Endothelial cell of umbilical vein (primary cell): ENCODE data around the gene CUL2. TPM values are rescaled to one million over a fixed set of nuclear protein-coding genes. Genes with fewer than 3 reads are reported as not detected.

ENCODE experiments used
- BruUV-seq: library from RNA; stranded (reverse); fragments of 400-500 nt; replicated peaks from 2 replicates; lab custom pipeline; 2021; lab: Mats Ljungman, UMichigan
- CTCF ChIA-PET: fragments of 300-600, 350-600 bp; sonication (Branson Sonifier 250); formaldehyde crosslinking; loops from one replicate; lab custom pipeline; 2021; ENCODE audit warnings: antibody characterized with exemption, inconsistent platforms; lab: Charles Lee
- POLR2A ChIA-PET: fragments of 300-600, 350-600 bp; sonication (Branson Sonifier 250); formaldehyde crosslinking; loops from one replicate; lab custom pipeline; 2021; ENCODE audit warnings: antibody characterized with exemption, inconsistent platforms; lab: Charles Lee
- DNase-seq: peaks from one replicate; pipeline ENCODE4 v3.0.0-alpha.2; 2011; ENCODE audit warnings: low read depth, low spot score
- FAIRE-seq: peaks from 2 replicates; lab custom pipeline; 2011; peaks lifted over from hg19 to GRCh38; lab: Jason Lieb, UNC
- H2AFZ ChIP-seq: 2 replicates; pipeline ENCODE4 v1.6.0; 2012; ENCODE audit warnings: low read depth, low read length, control low read depth, inconsistent platforms
- H3K27ac ChIP-seq: 2 replicates; pipeline ENCODE4 v1.5.1; 2011; ENCODE audit warnings: low read depth, mild to moderate bottlenecking, control low read depth, low read length, moderate library complexity; ENCODE audit not compliant: insufficient read depth
- H3K27me3 ChIP-seq, 2 experiments: 2 replicates each; pipeline versions ENCODE4 v1.6.0 to v1.6.1; 2011; ENCODE audit warnings: low read length in 2 of 2, mixed read lengths in 1 of 2; ENCODE audit not compliant: control insufficient read depth in 2 of 2, insufficient read depth in 2 of 2
- H3K36me3 ChIP-seq, 2 experiments: 2 replicates in 1 of 2; 3 replicates in 1 of 2; pipeline ENCODE4 v1.5.1; 2011; ENCODE audit warnings: low read length in 2 of 2, mild to moderate bottlenecking in 1 of 2, moderate library complexity in 1 of 2; ENCODE audit not compliant: control insufficient read depth in 2 of 2, insufficient read depth in 2 of 2; ENCODE audit errors: extremely low read depth in 1 of 2
- H3K4me1 ChIP-seq: 3 replicates; pipeline ENCODE4 v1.5.1; 2011; ENCODE audit warnings: mild to moderate bottlenecking, low read length; ENCODE audit not compliant: control insufficient read depth, insufficient read depth; ENCODE audit errors: extremely low read depth
- H3K4me2 ChIP-seq: 2 replicates; pipeline ENCODE4 v1.6.1; 2011; ENCODE audit warnings: low read length, control low read depth, mixed read lengths; ENCODE audit not compliant: insufficient read depth
- H3K4me3 ChIP-seq, 3 experiments: fragments of 200-600 bp in 1 of 3; sonication (generic), shearing (Covaris generic) in 1 of 3; replicated peaks in 1 of 3; 2 replicates each; pipeline ENCODE4 v1.5.1; 2011 to 2016; ENCODE audit warnings: control low read depth in 3 of 3, low read length in 3 of 3, mild to moderate bottlenecking in 2 of 3, inconsistent platforms in 1 of 3, low read depth in 1 of 3, moderate library complexity in 1 of 3; ENCODE audit not compliant: insufficient read depth in 1 of 3
- H3K79me2 ChIP-seq: 2 replicates; pipeline ENCODE4 v1.6.0; 2012; ENCODE audit warnings: low read length, inconsistent platforms; ENCODE audit not compliant: control insufficient read depth, insufficient read depth
- H3K9ac ChIP-seq: replicated peaks from 2 replicates; pipeline ENCODE3; 2011; ENCODE audit warnings: low read length, control low read depth; ENCODE audit not compliant: insufficient read depth; ENCODE audit errors: extremely low read depth
- H3K9me1 ChIP-seq: replicated peaks from 3 replicates; pipeline ENCODE4 v1.6.0; 2011; ENCODE audit warnings: mild to moderate bottlenecking, low read length; ENCODE audit not compliant: control insufficient read depth, insufficient read depth; ENCODE audit errors: extremely low read depth
- H3K9me3 ChIP-seq: replicated peaks from 2 replicates; pipeline ENCODE4 v1.5.1; 2012; ENCODE audit warnings: low read length, inconsistent platforms; ENCODE audit not compliant: control insufficient read depth, insufficient read depth
- H4K20me1 ChIP-seq: replicated peaks from 2 replicates; pipeline ENCODE3; 2011; ENCODE audit warnings: mild to moderate bottlenecking, low read length; ENCODE audit not compliant: control insufficient read depth, insufficient read depth; ENCODE audit errors: extremely low read depth
- CTCF ChIP-seq, 2 donors: IDR thresholded peaks; 1 replicate in 1 of 2; 2 replicates in 1 of 2; pipeline ENCODE4 v1.5.1; 2011; ENCODE audit warnings: low read length in 2 of 2, mild to moderate bottlenecking in 2 of 2, moderate library complexity in 2 of 2, control low read depth in 1 of 2, inconsistent platforms in 1 of 2, low read depth in 1 of 2; ENCODE audit not compliant: insufficient read depth in 1 of 2; ENCODE audit errors: extremely low read depth in 1 of 2
- EZH2 ChIP-seq: IDR thresholded peaks from 2 replicates; pipeline ENCODE4 v1.6.1; 2012; ENCODE audit warnings: borderline replicate concordance, low read depth, mild to moderate bottlenecking, moderate library complexity, low read length, inconsistent platforms; ENCODE audit not compliant: severe bottlenecking
- FOS ChIP-seq: IDR thresholded peaks from 2 replicates; pipeline ENCODE4 v1.6.1; 2011; ENCODE audit warnings: mild to moderate bottlenecking, low read length, moderate library complexity, borderline replicate concordance; ENCODE audit not compliant: insufficient read depth
- GATA2 ChIP-seq: IDR thresholded peaks from 2 replicates; pipeline ENCODE4 v1.7.0; 2011; ENCODE audit warnings: low read depth, mild to moderate bottlenecking, moderate library complexity, mixed read lengths, low read length; ENCODE audit not compliant: insufficient read length, insufficient read depth
- JUN ChIP-seq: IDR thresholded peaks from 2 replicates; pipeline ENCODE4 v1.6.1; 2011; ENCODE audit warnings: borderline replicate concordance, low read depth; ENCODE audit not compliant: insufficient read length, insufficient read depth
- MAX ChIP-seq: IDR thresholded peaks from 2 replicates; pipeline ENCODE4 v1.6.1; 2011; ENCODE audit not compliant: insufficient read depth, insufficient read length
- MYC ChIP-seq: IDR thresholded peaks from one replicate; pipeline ENCODE4 v1.6.1; 2011; ENCODE audit warnings: mild to moderate bottlenecking, low read depth, low read length
- POLR2A ChIP-seq: IDR thresholded peaks from 2 replicates; pipeline ENCODE4 v1.6.1; 2012; ENCODE audit warnings: low read depth, mild to moderate bottlenecking, control low read depth, low read length
- POLR2AphosphoS5 ChIP-seq: IDR thresholded peaks from 2 replicates; pipeline ENCODE4 v1.6.1; 2012; ENCODE audit warnings: low read depth, mild to moderate bottlenecking, control low read depth, low read length, moderate library complexity; ENCODE audit not compliant: insufficient read depth
- dilution Hi-C: fragments of 300-500 bp; cut with MboI; formaldehyde crosslinking; loops from one replicate; pipeline ENCODE4 v1.15.0; 2019; ENCODE audit warnings: low sequenced_read_pairs; ENCODE audit not compliant: extremely low pct_ligation_motif_present
- intact Hi-C: fragments of 100-400 bp; cut with micrococcal nuclease; formaldehyde crosslinking; loops from one replicate; pipeline ENCODE4 v1.10.0; 2022
- polyA plus RNA-seq, 4 experiments: library from polyadenylated mRNA; depleted of rRNA in 3 of 4; stranded (reverse) in 3 of 4; unstranded in 1 of 4; fragments of >200 nt; gene quantifications; 2 replicates each; pipeline versions ENCODE4 v1.2.1 to v1.2.3, GENCODE V29; 2011 to 2012; ENCODE audit warnings: missing spikeins in 1 of 4
- total RNA-seq: library from RNA; stranded (reverse); gene quantifications from 2 replicates; pipeline ENCODE4 v1.2.3, GENCODE V29; 2021

CUL2 gene
- total and polyA plus RNA-seq, 2 donors (not counting 3 experiments of a cell fraction or from before 2014, with no cell fraction given): 11.6 to 45.3 TPM

GRCh38 chr10:34964166-34964800 lies 125.9 kb downstream of the CUL2 start:
- H3K4me1 ChIP-seq: no peaks in the 10 kb centered on the region
- H3K79me2 ChIP-seq: no peaks in the 10 kb centered on the region
- no peaks in the 10 kb centered on the region for H3K36me3 ChIP-seq
- H3K4me3 ChIP-seq: no peak overlapping the region
- intact Hi-C loops: no loop called here
- no peaks in the 10 kb centered on the region for H3K27me3 ChIP-seq
- no peak overlapping the region for H3K4me2 ChIP-seq
- H3K9me1 ChIP-seq: no peaks in the 10 kb centered on the region
- no peak for DNase-seq
- H3K9me3 ChIP-seq: no peaks in the 10 kb centered on the region
- BruUV-seq: no TSS peak
- no peak for FAIRE-seq
- dilution Hi-C loops: no loop called here
- ChIA-PET CTCF (interaction anchor here (0.7 to 1.3 kb wide), 3 partner anchors 26 to 309 kb away, joined by 3 to 5 read pairs (median 4); no protein-coding TSS in a partner anchor), POLR2A (no interaction called here)
- H3K9ac ChIP-seq: no peak overlapping the region
- H3K27ac ChIP-seq: no peak overlapping the region
- H2AFZ ChIP-seq: no peak overlapping the region
- TF ChIP-seq MYC (no peak), POLR2AphosphoS5 (no peak), EZH2 (no peak), GATA2 (no peak), MAX (no peak), CTCF (IDR thresholded peaks at IDR 0.05; ENCODE audit: extremely low read depth in 1 of 2, insufficient read depth in 1 of 2, low read depth in 1 of 2, low read length in 2 of 2) (no peak), FOS (no peak), POLR2A (no peak), JUN (no peak)
- H4K20me1 ChIP-seq: no peaks in the 10 kb centered on the region
